ENCODE results near the gene GRIP1.

GRIP1 gene

DNA sequence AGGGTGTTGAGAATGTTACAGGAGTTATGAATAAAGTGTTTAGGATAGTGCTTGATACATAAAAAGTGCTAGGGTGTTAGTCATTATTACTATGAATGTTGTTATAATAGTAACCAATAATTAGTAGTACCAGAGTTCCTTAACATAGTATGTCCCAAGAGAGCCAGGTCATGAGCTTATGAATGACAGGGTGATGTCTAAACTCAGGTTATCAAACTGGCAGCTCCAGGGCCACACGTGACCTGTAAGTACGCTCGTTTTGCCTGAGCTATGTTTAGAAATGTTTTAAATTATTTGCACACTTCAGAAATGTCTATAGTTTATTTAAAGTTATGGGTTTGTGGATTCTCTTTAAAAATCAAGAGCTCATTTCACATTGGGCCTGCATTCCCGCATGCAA is 14.1 kb upstream of the GRIP1 start:
- DNase-seq (ENCODE audit: low read depth in 1 of 2, low spot score in 1 of 2): no peak

DNA sequence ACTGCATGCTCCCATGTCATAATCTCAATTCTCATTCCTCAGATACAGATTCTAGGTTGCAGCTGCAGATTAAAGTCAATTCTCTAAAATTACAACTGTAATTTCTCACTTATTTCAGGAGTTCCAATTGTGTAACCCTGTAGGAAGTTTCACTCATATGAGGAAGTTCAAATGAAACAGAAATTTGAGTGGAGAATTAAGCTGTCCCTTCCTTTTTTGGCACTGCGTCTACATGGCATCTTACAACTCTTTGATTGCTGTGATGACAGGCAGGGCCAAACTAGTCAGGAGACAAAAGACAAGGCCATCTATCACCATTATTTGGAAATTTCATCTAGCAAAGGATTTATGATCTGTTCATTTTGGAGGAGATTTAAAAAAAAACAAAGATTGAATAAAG is 13.3 kb upstream of the GRIP1 start:
- no peak for DNase-seq (ENCODE audit: low read depth in 1 of 2, low spot score in 1 of 2)

DNA sequence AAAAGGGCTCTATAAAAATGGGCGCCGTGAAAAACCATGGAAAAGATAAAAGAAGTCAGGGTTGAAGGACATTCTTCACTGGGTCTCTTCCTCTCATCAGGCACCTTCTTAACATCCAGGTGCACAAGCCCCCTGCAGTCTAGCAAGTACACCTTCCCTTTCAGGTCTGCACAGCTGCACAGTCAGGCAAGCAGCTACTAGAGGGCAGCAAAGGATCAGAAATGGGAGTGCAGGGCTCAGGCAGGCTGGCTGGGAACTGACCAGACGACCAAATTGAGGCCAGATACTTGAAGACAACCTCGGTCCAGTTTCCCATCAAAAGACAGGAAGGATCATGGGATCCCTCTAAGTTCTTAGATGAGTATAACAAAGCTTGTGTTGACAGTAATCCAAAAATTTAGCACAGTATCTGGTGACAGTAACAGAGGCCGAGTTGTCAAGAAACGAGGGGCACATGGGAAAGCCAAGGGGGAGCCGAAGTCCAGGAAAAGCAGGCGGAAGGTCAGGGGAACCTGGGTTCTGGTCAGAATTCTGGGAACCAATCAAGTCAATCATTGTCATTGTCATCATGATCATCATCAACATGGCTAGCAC is 10.1 kb upstream of the GRIP1 start:
- no peak for DNase-seq (ENCODE audit: low read depth in 1 of 2, low spot score in 1 of 2)

DNA sequence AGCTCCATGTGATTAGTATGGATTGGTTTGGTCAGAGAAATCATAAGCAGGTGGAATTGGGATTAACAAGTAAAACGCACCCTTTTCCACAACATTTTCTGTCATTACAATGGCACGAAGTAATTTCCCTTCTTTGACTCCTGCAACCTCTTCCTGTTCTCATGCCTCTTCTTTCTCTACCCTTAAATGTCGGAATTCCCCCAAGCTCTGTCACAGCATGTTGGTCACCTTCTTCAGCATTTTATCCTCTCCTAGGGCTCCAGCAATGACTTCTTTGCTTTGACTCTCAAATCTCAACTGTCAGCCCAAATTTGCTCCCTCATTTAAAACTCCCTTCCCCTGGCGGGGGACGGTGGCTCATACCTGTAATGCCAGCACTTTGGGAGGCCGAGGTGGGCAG is 5.3 kb upstream of the GRIP1 start:
- DNase-seq (ENCODE audit: low read depth in 1 of 2, low spot score in 1 of 2): no peak

DNA sequence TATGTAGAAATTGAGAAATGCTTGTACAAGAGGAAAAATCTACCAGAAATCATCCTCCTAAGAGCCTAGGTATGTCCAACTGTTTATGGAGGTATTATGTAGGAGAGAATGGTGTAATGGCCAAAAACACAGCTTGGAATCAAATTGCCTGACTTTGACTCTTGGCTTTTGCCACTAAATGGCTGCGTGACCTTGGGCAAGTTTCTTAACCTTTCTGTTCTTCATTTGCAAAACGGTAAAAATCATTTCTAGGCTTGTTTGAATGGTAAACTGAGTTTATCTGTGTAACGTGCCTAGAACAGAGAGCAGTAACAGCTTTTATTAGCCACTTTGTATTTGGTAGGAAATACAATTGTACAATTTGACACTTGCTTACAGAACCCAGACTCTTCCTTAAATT is 4.9 kb upstream of the GRIP1 start:
- no peak for DNase-seq (ENCODE audit: low read depth in 1 of 2, low spot score in 1 of 2)

DNA sequence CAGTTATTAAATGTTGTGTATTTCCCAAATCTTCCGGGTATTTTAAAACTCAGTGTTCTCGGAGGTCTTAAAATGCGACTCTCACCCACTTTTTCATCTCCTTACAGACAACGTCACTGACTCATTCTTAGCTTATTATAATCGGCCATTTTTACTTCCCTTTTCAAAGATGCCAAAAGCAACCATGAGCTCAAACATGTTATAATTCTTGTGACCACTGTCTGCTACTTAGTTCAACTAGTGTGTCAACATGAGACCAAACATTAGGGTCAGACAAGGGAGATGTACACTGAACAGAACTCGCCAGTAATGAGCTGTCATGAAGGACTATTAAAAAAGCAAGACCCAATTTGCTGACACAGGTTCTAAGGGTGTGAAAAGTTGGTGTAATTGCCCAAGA is 4.2 kb upstream of the GRIP1 start:
- DNase-seq (ENCODE audit: low read depth in 1 of 2, low spot score in 1 of 2): no peak

DNA sequence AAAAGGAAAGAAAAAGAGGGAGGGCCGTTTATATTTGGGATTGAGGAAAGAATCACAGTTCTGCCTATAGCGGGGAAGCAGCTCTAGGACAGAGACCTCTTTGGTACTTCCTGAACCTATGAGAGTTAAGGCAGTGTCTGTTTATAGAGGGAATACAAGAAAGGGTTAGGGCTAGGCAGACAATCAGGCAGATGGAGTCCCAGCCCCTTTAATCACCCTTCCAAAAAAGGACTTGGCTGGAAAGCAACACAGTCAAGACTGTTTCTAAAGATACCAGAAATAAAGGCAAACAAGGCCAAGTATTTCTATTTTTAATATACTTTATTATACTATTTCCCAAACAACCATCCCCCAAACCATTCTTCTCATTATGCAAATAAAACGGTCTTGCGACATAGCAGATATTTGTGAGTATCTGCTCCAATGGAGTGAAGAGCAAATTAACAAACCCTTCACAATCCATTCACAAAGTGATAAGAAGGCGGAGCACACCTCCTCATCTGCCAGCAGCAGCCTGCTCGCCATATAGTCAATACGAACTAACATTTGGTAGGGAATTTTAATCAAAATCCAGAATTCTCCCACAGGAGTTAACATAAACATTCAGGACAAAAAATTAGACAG is 697 bp upstream of the GRIP1 start:
- DNase-seq (ENCODE audit: low read depth in 1 of 2, low spot score in 1 of 2): no peak

DNA sequence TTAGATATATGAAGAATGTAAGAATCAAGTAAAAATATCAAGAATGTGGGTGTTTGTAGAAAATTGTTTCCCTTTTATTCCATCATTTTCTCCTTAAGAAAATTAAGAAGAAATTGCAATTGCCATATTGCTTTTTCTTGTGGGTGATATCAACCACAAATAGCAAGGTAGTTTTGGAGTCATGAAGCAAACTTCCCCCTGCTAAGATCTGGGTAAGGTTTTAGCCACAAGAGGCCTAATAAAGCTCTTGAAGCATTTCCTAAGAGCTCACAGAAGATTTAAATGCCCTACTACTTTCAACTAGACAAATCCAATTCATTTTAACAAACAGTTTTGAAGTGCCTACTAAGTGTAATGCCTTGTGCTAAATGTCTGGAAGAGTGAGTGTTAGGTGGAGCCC is 2.6 kb downstream of the GRIP1 start:
- no peak for DNase-seq (ENCODE audit: low read depth in 1 of 2, low spot score in 1 of 2)

DNA sequence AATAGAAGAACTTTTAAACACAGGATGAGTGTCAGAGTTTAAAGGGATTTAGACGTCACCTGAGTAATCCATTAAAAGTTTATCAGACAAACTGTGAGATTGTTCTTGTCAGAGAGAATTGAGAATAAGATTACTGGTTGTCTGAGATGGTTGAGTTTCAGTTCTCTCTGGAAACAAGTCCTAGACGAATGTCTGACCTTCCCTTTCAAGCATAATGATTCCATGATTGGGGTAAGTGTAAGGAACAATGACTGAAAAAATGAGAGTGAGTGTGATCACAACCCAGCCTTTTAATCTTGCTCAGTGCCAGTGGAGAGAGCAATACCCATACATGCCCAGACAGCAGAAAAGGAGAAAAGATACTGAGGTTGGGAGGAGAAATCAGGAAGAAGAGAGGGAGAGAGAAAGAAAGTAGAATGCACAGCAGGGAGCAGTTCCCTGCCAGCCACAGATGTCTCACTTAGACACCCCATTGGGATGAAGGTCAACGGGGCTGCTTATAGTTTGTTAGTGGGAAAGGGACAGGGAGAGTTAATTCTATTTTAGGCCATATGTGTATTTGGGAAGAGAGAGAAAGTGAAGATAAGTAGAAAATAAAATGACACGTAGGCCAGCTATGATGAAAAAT is 4.3 kb downstream of the GRIP1 start:
- DNase-seq (ENCODE audit: low read depth in 1 of 2, low spot score in 1 of 2): no peak

DNA sequence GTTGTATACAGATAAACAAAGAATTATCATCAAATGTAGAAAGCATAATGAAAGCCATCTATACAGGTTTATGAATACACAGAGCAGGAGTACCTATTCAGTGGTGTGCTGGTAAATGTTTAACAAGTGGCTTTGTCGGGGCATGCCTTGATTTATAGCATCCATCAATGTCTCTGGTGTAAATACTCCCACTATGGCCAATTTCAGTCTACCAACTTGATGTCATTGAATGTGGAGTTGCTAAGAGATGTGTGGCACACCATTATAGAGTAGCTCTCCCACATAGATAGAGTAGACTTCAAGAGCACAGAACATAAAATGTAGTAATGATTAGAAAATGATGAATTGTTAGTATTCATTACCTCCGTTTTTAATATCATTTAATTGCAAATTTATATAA is 9.3 kb downstream of the GRIP1 start:
- no peak for DNase-seq (ENCODE audit: low read depth in 1 of 2, low spot score in 1 of 2)

DNA sequence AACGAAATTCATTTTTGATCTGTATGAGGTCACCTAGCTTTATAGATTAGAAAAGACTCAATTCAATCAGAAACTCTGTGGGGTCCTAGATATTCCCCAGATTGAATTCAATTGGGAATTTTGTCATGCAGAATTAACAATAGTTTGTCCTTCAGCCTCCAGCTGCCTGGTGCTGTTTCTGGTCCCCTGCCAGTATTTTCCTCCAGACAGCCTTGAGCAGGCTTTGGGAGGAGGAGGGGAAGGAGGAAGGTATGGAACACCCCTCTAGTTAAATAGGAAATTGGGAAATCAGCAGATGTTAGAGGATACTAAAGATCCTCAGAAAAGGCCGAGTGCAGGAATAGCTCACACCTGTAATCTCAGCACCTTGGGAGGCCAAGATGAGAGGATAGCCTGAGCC is 10.6 kb downstream of the GRIP1 start:
- no peak for DNase-seq (ENCODE audit: low read depth in 1 of 2, low spot score in 1 of 2)

DNA sequence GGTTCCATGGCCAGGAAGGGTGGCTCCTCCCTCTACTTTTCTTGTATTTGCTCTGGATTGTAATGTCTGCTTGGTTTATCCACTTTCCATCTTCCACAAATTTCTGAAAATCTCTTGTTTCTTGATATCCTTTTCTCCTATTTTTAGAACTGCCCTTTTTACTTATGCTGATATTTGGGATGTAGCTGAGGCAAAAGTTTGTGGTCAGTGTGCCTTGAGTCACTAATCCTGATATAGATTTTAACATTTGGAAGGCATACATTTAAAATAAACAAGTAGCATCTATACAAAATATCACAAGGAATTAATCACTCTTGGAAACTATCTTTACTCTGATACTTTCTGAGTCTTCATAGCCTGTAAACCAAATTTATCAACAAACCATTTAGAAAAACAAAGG is 11.0 kb downstream of the GRIP1 start:
- DNase-seq (ENCODE audit: low read depth in 1 of 2, low spot score in 1 of 2): no peak

DNA sequence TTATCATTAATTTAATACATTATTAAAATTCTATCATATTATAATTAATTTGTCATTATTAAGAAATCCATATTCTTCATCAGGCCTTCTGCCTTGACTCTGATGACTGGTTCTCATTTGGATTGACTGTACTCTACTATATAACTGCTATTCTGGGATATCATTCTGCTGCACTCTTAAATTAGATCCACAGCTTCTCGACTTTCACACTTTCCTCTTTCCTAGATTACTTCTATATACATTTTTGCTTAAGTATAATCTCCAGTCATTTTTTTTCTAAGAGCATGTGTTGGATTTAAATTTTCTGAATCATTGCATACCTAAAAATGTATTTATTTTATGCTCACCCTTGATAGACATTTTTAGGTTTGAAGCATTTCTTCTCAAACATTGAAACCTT is 12.4 kb downstream of the GRIP1 start:
- DNase-seq (ENCODE audit: low read depth in 1 of 2, low spot score in 1 of 2): no peak

DNA sequence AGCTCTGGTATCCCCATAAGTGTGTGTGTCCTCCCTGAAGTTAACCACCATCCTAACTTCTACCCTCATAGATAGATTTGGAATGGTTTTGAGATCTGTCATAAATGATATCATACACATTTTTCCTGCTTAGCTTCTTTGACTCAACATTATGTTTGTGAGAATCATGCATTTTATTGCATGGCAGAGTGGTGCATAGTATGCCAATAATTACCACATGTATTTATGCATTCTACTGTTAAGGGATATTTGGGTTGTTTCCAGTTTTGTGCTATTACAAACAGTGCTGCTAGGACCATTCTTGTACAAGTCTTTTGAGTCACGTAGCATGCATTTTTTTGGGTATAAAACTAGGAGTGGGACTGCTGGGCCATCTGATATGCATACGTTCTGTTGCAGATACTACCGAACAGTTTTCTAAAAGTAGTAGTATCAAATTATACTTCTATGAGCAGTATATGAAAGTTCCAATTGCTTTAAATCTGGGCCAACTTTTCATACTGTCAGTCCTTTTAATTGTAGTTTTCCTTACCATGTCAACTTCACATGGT is 13.4 kb downstream of the GRIP1 start:
- no peak for DNase-seq (ENCODE audit: low read depth in 1 of 2, low spot score in 1 of 2)

DNA sequence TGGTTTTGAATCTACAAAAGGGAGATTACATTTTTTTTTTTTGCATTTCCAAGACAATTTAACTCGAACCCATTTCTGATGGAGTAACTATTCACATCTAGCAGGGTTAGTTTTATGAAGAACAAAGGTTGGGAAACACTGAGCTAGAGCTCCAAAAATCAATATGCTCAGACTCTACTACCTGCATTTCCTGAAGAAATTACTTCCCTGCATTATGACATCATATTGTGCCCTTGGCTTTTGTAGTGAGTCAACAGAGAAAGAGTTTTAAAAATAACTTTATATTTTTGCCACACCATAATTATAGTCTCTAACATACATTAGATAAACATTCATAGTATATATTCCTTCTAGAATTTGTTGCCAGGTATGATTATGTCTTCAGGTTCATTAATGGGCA is 14.8 kb downstream of the GRIP1 start:
- DNase-seq (ENCODE audit: low read depth in 1 of 2, low spot score in 1 of 2): no peak

DNA sequence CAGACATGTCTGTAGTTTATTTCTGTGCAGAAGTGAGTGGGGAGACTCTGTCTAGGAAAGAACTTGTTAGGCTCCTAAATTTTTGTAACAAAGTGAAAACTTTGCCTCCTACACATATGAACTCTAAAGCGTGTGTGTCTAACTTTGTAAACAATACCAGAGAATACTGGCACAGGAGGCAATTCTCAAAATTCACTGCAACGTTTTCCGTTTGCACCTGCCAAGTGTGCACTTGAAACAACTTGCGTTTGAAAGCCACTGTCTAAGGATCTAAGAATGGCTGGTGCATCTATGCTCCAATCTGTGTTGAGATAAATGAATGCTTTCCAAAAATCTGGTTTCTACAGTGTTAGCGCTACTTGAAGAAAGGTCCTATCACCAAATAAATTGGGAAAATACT is 15.3 kb downstream of the GRIP1 start:
- no peak for DNase-seq (ENCODE audit: low read depth in 1 of 2, low spot score in 1 of 2)

DNA sequence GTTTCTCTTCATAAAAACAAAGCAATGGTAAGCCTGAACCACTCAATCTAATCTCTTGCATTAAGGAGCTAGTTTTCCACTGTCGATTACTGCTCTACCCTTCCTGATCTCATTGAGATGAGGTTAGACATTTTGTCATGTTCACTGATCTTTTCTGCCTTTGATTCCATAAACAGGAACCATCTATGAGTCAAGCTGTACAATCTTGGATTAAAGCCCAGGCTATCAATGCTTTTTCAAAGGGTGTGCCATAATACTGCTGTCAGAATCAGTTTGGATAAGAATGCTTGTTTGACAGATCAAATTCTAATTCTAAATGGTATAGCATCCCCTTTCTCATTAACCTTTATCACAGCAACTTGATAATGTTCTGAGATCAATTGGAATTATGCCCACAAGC is 16.1 kb downstream of the GRIP1 start:
- DNase-seq (ENCODE audit: low read depth in 1 of 2, low spot score in 1 of 2): no peak

DNA sequence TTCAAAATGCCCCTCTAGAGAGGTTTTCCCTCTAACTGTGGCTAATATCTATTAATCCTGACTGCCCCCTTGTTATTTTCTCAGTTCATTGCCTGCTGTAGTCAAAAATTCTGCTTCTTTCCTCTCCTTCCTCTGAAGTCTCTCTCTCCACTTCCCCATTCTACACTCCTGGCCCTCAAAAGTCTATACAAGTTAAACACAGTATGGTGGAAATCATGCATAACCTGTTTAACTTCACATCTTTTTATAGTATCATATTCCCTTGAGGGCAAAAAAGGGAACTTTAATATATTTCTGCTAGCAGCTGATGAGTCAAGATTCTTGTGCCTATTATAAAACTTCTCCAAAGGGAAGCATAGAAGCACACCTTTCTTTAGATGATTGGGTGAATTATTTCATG is 16.7 kb downstream of the GRIP1 start:
- no peak for DNase-seq (ENCODE audit: low read depth in 1 of 2, low spot score in 1 of 2)

DNA sequence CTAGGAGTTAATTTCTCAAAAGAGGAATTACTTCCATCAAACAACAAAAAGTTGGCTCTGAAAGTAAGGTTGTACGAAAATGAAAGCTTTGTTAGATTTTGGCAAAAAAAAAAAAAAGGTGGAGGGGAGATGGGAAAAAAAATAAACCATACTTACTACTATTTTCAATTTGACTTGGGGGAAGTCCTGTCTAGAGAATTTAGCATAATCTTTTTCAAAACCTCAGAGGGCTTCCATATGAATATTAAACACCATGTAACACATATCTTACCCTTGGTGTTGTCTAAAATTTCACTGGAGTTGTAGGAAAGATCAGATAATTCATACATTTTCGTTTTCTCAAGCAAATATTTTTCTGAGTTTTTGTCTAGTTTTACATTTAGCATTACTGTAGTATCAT is 17.5 kb downstream of the GRIP1 start:
- DNase-seq (ENCODE audit: low read depth in 1 of 2, low spot score in 1 of 2): no peak

DNA sequence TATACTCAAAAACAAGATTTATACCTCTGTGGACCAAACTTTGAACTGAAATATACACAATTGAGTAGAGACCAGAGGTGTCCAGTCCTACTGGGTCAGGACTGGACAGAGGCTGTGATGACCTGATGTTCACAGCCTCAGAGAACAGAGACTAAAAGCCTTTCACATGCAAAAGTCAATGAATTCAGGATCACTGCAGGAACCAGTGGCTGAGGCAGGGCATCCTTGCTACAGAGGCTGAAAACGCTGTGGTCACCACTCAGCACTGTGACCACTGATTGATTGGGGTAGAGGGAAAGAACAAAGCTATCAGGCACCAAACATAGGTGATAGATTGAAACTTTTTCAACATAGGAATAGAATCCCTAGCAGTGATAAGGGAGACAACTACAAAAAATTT is 25.1 kb downstream of the GRIP1 start:
- no peak for DNase-seq (ENCODE audit: low read depth in 1 of 2, low spot score in 1 of 2)

DNA sequence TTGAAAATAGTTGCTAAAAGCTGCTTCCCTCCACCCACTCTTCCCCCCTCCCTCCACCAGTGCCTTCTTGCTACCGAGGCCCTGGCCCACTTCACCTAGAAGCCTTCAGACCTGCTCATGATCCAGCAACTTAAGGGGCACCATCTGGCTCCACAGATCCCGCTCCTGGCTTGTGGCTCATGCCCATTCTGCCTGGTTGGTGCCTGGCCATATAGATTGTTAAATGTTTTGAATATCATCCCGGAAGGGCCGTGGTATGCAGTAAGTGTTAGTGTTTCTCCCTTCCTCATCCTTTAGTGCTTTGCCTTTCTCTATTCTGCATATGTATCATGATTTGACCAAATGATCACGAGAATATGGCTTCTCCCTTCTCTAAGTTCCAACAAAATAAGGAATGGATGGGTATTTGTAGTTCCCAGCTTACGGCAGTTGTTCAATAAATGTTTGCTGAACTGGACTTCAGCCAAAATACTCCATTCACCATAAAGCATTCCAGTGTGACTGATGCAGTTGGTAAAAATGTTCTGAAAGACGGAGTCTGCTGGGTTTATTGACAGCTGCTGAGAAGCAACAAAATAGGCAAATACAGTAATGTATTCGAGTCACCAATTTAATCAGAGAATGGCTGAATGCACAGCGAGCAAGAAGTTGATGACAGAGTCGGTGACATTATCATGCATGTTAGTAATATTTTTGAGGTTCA is 30.7 kb downstream of the GRIP1 start:
- no peak for DNase-seq (ENCODE audit: low read depth in 1 of 2, low spot score in 1 of 2)

DNA sequence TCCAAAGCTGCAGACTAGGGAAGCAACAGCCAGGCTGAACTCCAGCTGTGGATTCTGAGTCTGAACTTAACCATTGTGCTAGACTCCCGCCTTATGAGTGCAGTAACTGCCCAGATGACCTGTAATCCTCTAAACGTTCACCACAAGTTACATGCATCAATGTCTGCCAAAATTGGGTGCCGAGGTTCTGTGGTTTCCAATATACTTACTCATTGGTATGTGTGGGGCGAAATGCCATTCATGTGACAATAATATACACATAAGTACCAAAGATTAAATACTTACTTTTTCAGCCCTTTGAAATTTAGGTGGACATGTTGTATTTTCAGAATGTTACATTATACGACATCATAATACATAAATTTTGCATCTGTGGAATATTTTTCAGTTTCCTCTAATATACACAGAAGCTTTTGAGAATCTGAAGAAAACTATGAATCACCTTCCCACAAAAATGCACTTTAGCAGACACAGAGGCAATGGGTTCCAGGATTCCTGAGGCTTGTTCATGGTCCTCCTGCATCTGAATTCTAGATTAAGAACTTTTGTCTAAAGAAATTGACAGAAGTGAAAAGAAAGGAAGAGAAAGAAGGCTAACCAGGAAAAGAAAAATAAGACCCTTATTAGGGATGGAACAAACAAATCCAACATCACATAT is 31.7 kb downstream of the GRIP1 start:
- DNase-seq (ENCODE audit: low read depth in 1 of 2, low spot score in 1 of 2): no peak

Measured in stimulated activated CD4-positive, alpha-beta T cell treated with anti-CD3 and anti-CD28 coated beads, Interleukin-15, amount 100 ng/mL, for 1 hour (primary cell).